Measurements from ENCODE around the gene MAML3.

The MAML3 gene

GRCh38 chr4:139696491-139696890 is 457.5 kb downstream of the MAML3 start:
- ChIA-PET POLR2A (no interaction called here), CTCF (interaction anchor here (0.6 to 1.1 kb wide), 2 partner anchors 40 to 1272 kb away, joined by 3 read pairs; no protein-coding TSS in a partner anchor)
- peaks cover 0 to 11% (median 8%) of the 10 kb centered on the region in 4 experiments for H3K4me1 ChIP-seq (ENCODE audit: control extremely low read depth in 1 of 4, control insufficient read depth in 4 of 4, insufficient read depth in 4 of 4, low read length in 3 of 4)
- H3K9me3 ChIP-seq (ENCODE audit: control extremely low read depth in 1 of 5, control insufficient read depth in 4 of 5, insufficient read depth in 2 of 5, low read depth in 1 of 5, low read length in 4 of 5): peaks cover 0 to 15% (median 9%) of the 10 kb centered on the region in 5 experiments
- DNase-seq: no peak
- no peaks in the 10 kb centered on the region for H3K27me3 ChIP-seq (replicated peaks in 2 of 5; ENCODE audit: control insufficient read depth in 4 of 5, insufficient read depth in 5 of 5, low read length in 4 of 5)
- H3K36me3 ChIP-seq (ENCODE audit: control insufficient read depth in 4 of 4, insufficient read depth in 4 of 4, low read length in 3 of 4): peaks cover 15 to 67% (median 26%) of the 10 kb centered on the region in 4 experiments
- no peak overlapping the region for H3K27ac ChIP-seq (ENCODE audit: insufficient read depth in 1 of 2, low read depth in 1 of 2, low read length in 2 of 2, poor library complexity in 1 of 2, severe bottlenecking in 2 of 2)
- no peak overlapping the region for H3K4me3 ChIP-seq (ENCODE audit: control insufficient read depth in 1 of 7, extremely low read depth in 1 of 7, insufficient read depth in 4 of 7, low read depth in 2 of 7, low read length in 6 of 7)
- WGBS (ENCODE audit: insufficient coverage): 100% methylated on average over 2 of the region's 5 CpGs

DNA sequence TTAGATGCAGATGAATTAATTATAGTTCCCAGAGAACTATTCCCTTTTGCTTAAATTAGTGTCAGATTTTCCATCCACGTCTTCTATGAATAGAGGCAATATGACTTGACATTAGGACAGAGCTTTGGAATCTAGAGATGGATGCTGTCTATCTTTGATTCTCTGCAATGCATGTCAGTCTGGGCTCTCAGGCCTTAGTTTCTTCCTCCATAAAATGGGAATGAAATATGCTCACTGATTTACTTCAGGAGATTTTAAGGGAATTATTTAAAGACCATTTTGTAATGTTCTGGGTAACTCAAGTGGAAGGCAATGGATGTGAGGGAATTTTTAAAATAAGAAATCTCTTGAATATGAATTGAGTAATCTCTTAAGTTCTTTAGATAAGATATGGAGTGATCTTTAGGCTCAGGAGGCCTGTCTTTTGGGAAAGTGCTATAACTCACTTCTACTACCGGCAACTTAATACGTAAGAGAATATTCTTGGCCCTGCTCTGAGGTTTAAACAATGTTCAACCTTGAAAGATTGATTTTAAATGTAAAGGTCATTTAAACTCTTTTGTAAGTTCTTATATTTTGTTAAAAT is 459.4 kb downstream of the MAML3 start:
- H3K36me3 ChIP-seq (ENCODE audit: control insufficient read depth in 4 of 4, insufficient read depth in 4 of 4, low read length in 3 of 4): peaks cover 18 to 65% (median 26%) of the 10 kb centered on the region in 4 experiments
- H3K4me1 ChIP-seq (ENCODE audit: control extremely low read depth in 1 of 4, control insufficient read depth in 4 of 4, insufficient read depth in 4 of 4, low read length in 3 of 4): peaks cover 0 to 11% (median 8%) of the 10 kb centered on the region in 4 experiments
- H3K4me3 ChIP-seq (ENCODE audit: control insufficient read depth in 1 of 7, extremely low read depth in 1 of 7, insufficient read depth in 4 of 7, low read depth in 2 of 7, low read length in 6 of 7): no peak overlapping the region
- peaks cover 0 to 15% (median 9%) of the 10 kb centered on the region in 5 experiments for H3K9me3 ChIP-seq (ENCODE audit: control extremely low read depth in 1 of 5, control insufficient read depth in 4 of 5, insufficient read depth in 2 of 5, low read depth in 1 of 5, low read length in 4 of 5)
- H3K27me3 ChIP-seq (replicated peaks in 2 of 5; ENCODE audit: control insufficient read depth in 4 of 5, insufficient read depth in 5 of 5, low read length in 4 of 5): no peaks in the 10 kb centered on the region
- ChIA-PET POLR2A (interaction anchor here (0.6 kb wide), 1 partner anchor 270 kb away, joined by 8 read pairs; no protein-coding TSS in a partner anchor), CTCF (interaction anchor here (1.1 to 1.2 kb wide), 2 partner anchors 38 to 42 kb away, joined by 3 read pairs; no protein-coding TSS in a partner anchor)
- H3K27ac ChIP-seq (ENCODE audit: insufficient read depth in 1 of 2, low read depth in 1 of 2, low read length in 2 of 2, poor library complexity in 1 of 2, severe bottlenecking in 2 of 2): no peak overlapping the region
- WGBS (ENCODE audit: insufficient coverage): 100% methylated on average over 1 of the region's 3 CpGs
- no peak for DNase-seq

DNA sequence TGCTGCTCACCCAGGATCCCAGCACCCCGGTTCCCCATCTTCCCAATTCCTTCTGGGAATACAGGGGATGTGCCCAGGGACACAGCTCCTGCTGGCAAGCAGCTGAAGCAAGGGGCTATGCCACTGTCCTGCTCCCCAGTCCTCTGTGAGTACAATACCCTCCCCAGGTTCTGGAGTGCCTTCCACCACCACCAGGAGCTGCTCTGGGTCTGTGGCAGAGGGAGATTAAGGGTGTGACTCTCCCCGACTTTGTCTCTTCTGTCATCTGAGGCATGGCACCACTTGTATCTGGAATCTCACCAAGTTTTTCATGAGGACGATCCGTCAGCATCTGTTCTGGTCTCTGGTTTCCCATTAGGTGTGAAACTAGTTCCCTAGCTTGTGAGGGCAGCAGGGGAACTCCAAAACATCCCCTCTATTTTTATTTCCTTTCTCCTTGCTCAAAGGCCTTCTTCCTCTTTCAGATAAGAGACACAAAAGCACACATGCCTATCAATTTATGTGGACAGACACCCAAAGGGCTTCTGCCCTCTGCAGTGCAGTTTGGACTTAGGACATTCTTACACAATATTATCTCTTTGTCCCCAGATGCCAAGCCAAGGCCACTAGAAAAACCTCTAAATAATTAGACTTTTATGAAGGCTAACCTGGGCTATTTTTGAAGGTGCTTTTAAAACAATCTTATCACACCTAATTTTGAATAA is 461.5 kb downstream of the MAML3 start:
- WGBS (ENCODE audit: insufficient coverage): 19% methylated on average over 3 of the region's 4 CpGs
- no peaks in the 10 kb centered on the region for H3K27me3 ChIP-seq (replicated peaks in 2 of 5; ENCODE audit: control insufficient read depth in 4 of 5, insufficient read depth in 5 of 5, low read length in 4 of 5)
- POLR2A ChIA-PET: no interaction called here
- peaks cover 0 to 11% (median 8%) of the 10 kb centered on the region in 4 experiments for H3K4me1 ChIP-seq (ENCODE audit: control extremely low read depth in 1 of 4, control insufficient read depth in 4 of 4, insufficient read depth in 4 of 4, low read length in 3 of 4)
- H3K36me3 ChIP-seq (ENCODE audit: control insufficient read depth in 4 of 4, insufficient read depth in 4 of 4, low read length in 3 of 4): peaks cover 18 to 69% (median 29%) of the 10 kb centered on the region in 4 experiments
- H3K27ac ChIP-seq (ENCODE audit: insufficient read depth in 1 of 2, low read depth in 1 of 2, low read length in 2 of 2, poor library complexity in 1 of 2, severe bottlenecking in 2 of 2): no peak overlapping the region
- peak in 2 of 3 donors; percentile 55 to 57 for DNase-seq
- H3K9me3 ChIP-seq (ENCODE audit: control extremely low read depth in 1 of 5, control insufficient read depth in 4 of 5, insufficient read depth in 2 of 5, low read depth in 1 of 5, low read length in 4 of 5): peaks cover 0 to 15% (median 9%) of the 10 kb centered on the region in 5 experiments
- CTCF ChIA-PET: interaction anchor here (0.6 to 3.1 kb wide), 7 partner anchors 8 to 89 kb away, joined by 3 to 12 read pairs (median 4); no protein-coding TSS in a partner anchor
- H3K4me3 ChIP-seq (ENCODE audit: control insufficient read depth in 1 of 7, extremely low read depth in 1 of 7, insufficient read depth in 4 of 7, low read depth in 2 of 7, low read length in 6 of 7): no peak overlapping the region

- H3K4me3 ChIP-seq (ENCODE audit: control insufficient read depth in 1 of 7, extremely low read depth in 1 of 7, insufficient read depth in 4 of 7, low read depth in 2 of 7, low read length in 6 of 7): no peak overlapping the region
- POLR2A ChIA-PET: no interaction called here
- CTCF ChIA-PET: interaction anchor here (0.8 to 3.1 kb wide), 6 partner anchors 10 to 83 kb away, joined by 3 to 12 read pairs (median 4); partner anchors contain the start of gene MGST2
- H3K27me3 ChIP-seq (replicated peaks in 2 of 5; ENCODE audit: control insufficient read depth in 4 of 5, insufficient read depth in 5 of 5, low read length in 4 of 5): no peaks in the 10 kb centered on the region
- no peak overlapping the region for H3K27ac ChIP-seq (ENCODE audit: insufficient read depth in 1 of 2, low read depth in 1 of 2, low read length in 2 of 2, poor library complexity in 1 of 2, severe bottlenecking in 2 of 2)
- peaks cover 0 to 11% (median 8%) of the 10 kb centered on the region in 4 experiments for H3K4me1 ChIP-seq (ENCODE audit: control extremely low read depth in 1 of 4, control insufficient read depth in 4 of 4, insufficient read depth in 4 of 4, low read length in 3 of 4)
- no peaks in the 10 kb centered on the region for H3K9me3 ChIP-seq (ENCODE audit: control extremely low read depth in 1 of 5, control insufficient read depth in 4 of 5, insufficient read depth in 2 of 5, low read depth in 1 of 5, low read length in 4 of 5)
- peaks cover 15 to 55% (median 16%) of the 10 kb centered on the region in 4 experiments for H3K36me3 ChIP-seq (ENCODE audit: control insufficient read depth in 4 of 4, insufficient read depth in 4 of 4, low read length in 3 of 4)
- DNase-seq: no peak
Observed at GRCh38 chr4:139690419-139690818, 463.6 kb downstream of the MAML3 start.

GRCh38 chr4:139689093-139689722 is 464.8 kb downstream of the MAML3 start:
- peaks cover 21 to 56% (median 26%) of the 10 kb centered on the region in 4 experiments for H3K36me3 ChIP-seq (ENCODE audit: control insufficient read depth in 4 of 4, insufficient read depth in 4 of 4, low read length in 3 of 4)
- DNase-seq: no peak
- H3K4me1 ChIP-seq (ENCODE audit: control extremely low read depth in 1 of 4, control insufficient read depth in 4 of 4, insufficient read depth in 4 of 4, low read length in 3 of 4): peaks cover 0 to 11% (median 8%) of the 10 kb centered on the region in 4 experiments
- H3K27me3 ChIP-seq (replicated peaks in 2 of 5; ENCODE audit: control insufficient read depth in 4 of 5, insufficient read depth in 5 of 5, low read length in 4 of 5): no peaks in the 10 kb centered on the region
- H3K27ac ChIP-seq (ENCODE audit: insufficient read depth in 1 of 2, low read depth in 1 of 2, low read length in 2 of 2, poor library complexity in 1 of 2, severe bottlenecking in 2 of 2): no peak overlapping the region
- peaks cover 0 to 11% (median 6%) of the 10 kb centered on the region in 5 experiments for H3K9me3 ChIP-seq (ENCODE audit: control extremely low read depth in 1 of 5, control insufficient read depth in 4 of 5, insufficient read depth in 2 of 5, low read depth in 1 of 5, low read length in 4 of 5)
- WGBS (ENCODE audit: insufficient coverage): 97% methylated on average over 5 of the region's 6 CpGs
- CTCF ChIA-PET: interaction anchor here (1.5 kb wide), 1 partner anchor 49 kb away, joined by 3 read pairs; no protein-coding TSS in a partner anchor
- POLR2A ChIA-PET: no interaction called here
- H3K4me3 ChIP-seq (ENCODE audit: control insufficient read depth in 1 of 7, extremely low read depth in 1 of 7, insufficient read depth in 4 of 7, low read depth in 2 of 7, low read length in 6 of 7): no peak overlapping the region

DNA sequence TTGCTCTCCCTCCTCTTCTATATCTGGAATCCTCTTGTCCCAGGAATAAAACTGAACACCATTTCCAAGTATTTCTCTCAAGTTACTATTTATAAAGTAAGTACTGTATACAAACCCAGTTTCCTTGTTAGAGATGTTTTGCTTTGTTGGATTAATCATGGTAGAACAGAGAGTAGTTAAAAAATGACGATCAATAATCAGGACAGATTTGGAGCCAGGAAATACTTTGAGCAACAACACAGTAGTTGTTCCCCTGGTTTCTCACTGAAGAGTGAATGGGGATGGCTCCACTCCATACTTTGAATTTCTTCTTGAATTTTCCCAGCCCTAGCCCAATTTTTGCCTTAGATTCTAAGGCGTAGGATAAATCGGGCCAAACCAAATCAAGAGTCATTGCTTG is 467.0 kb downstream of the MAML3 start:
- CTCF ChIA-PET: no interaction called here

More for the DNA sequence above, 467.0 kb downstream of the MAML3 start:
- POLR2A ChIA-PET: interaction anchor here (0.6 kb wide), 1 partner anchor 398 kb away, joined by 4 read pairs; no protein-coding TSS in a partner anchor
- peaks cover 20 to 62% (median 37%) of the 10 kb centered on the region in 4 experiments for H3K36me3 ChIP-seq (ENCODE audit: control insufficient read depth in 4 of 4, insufficient read depth in 4 of 4, low read length in 3 of 4)
- no peak for DNase-seq
- H3K4me3 ChIP-seq (ENCODE audit: control insufficient read depth in 1 of 7, extremely low read depth in 1 of 7, insufficient read depth in 4 of 7, low read depth in 2 of 7, low read length in 6 of 7): no peak overlapping the region
- H3K4me1 ChIP-seq (ENCODE audit: control extremely low read depth in 1 of 4, control insufficient read depth in 4 of 4, insufficient read depth in 4 of 4, low read length in 3 of 4): peaks cover 0 to 6% (median 1%) of the 10 kb centered on the region in 4 experiments
- peaks cover 0 to 16% (median 6%) of the 10 kb centered on the region in 5 experiments for H3K9me3 ChIP-seq (ENCODE audit: control extremely low read depth in 1 of 5, control insufficient read depth in 4 of 5, insufficient read depth in 2 of 5, low read depth in 1 of 5, low read length in 4 of 5)
- H3K27me3 ChIP-seq (replicated peaks in 2 of 5; ENCODE audit: control insufficient read depth in 4 of 5, insufficient read depth in 5 of 5, low read length in 4 of 5): no peaks in the 10 kb centered on the region
- no CpG with 5 or more reads among the region's 3 CpGs for WGBS (ENCODE audit: insufficient coverage)
- no peak overlapping the region for H3K27ac ChIP-seq (ENCODE audit: insufficient read depth in 1 of 2, low read depth in 1 of 2, low read length in 2 of 2, poor library complexity in 1 of 2, severe bottlenecking in 2 of 2)
